Measurements from ENCODE around the gene PKD2L2. TPM values are rescaled to one million over a fixed set of nuclear protein-coding genes. Genes with fewer than 3 reads are reported as not detected.
A peak's percentile ranks its signal among the peaks of the same experiment; 100 is the strongest.
"Not testable (repeated sequence)": the region's sequence is repeated elsewhere in the genome, so short reads cannot be mapped to it uniquely, and the experiment has no call there.

The PKD2L2 gene
- total RNA-seq, 2 donors from 2014 or later, result 0.48 TPM; not detected in 1

GRCh38 chr5:137932800-137933199 is 43.5 kb downstream of the PKD2L2 start:
- no peaks in the 10 kb centered on the region for H3K9me3 Mint-ChIP-seq
- no peak for DNase-seq (ENCODE audit: low spot score in 2 of 2)
- no peak overlapping the region for H3K27ac Mint-ChIP-seq
- peaks cover 0 to 7% of the 10 kb centered on the region in 2 donors for H3K36me3 Mint-ChIP-seq
- ATAC-seq, result no peak

- no peak overlapping the region for H3K27ac Mint-ChIP-seq
- DNase-seq (ENCODE audit: low spot score in 2 of 2), result no peak
- no peak for ATAC-seq
- peaks cover 0 to 7% of the 10 kb centered on the region in 2 donors for H3K36me3 Mint-ChIP-seq
- H3K9me3 Mint-ChIP-seq, result no peaks in the 10 kb centered on the region
Observed at GRCh38 chr5:137933491-137933911, 44.2 kb downstream of the PKD2L2 start.

GRCh38 chr5:137935190-137935589 is 45.9 kb downstream of the PKD2L2 start:
- no peak for ATAC-seq
- Mint-ChIP-seq H3K36me3 (peaks cover 11 to 20% of the 10 kb centered on the region in 2 donors), H3K9me3 (no peaks in the 10 kb centered on the region), H3K27ac (peak overlapping the region in 1 of 2 donors; percentile 35)
- no peak for DNase-seq (ENCODE audit: low spot score in 2 of 2)

GRCh38 chr5:137935694-137936093 is 46.4 kb downstream of the PKD2L2 start:
- no peak for ATAC-seq
- Mint-ChIP-seq H3K9me3 (no peaks in the 10 kb centered on the region), H3K36me3 (peaks cover 11 to 24% of the 10 kb centered on the region in 2 donors), H3K27ac (peak overlapping the region in 1 of 2 donors; percentile 35)
- DNase-seq (ENCODE audit: low spot score in 2 of 2), result no peak

- no peaks in the 10 kb centered on the region for H3K9me3 Mint-ChIP-seq
- peak; percentile 40 to 73 for ATAC-seq
- H3K36me3 Mint-ChIP-seq, result peaks cover 11 to 35% of the 10 kb centered on the region in 2 donors
- no peak for DNase-seq (ENCODE audit: low spot score in 2 of 2)
- H3K27ac Mint-ChIP-seq, result peak overlapping the region; percentile 7 to 83
Observed at GRCh38 chr5:137937994-137938750, 48.9 kb downstream of the PKD2L2 start.

GRCh38 chr5:137938751-137939143 is 49.5 kb downstream of the PKD2L2 start:
- H3K9me3 Mint-ChIP-seq, result no peaks in the 10 kb centered on the region
- ATAC-seq (peak; percentile 74 to 86), DNase-seq (ENCODE audit: low spot score in 2 of 2) (peak in 1 of 2 donors; percentile 5)
- H3K36me3 Mint-ChIP-seq, result peaks cover 11 to 36% of the 10 kb centered on the region in 2 donors
- H3K27ac Mint-ChIP-seq, result peak overlapping the region; percentile 72 to 83

- H3K36me3 Mint-ChIP-seq, result peaks cover 16 to 42% of the 10 kb centered on the region in 2 donors
- H3K27ac Mint-ChIP-seq, result peak overlapping the region; percentile 72 to 83
- H3K9me3 Mint-ChIP-seq, result no peaks in the 10 kb centered on the region
- DNase-seq (ENCODE audit: low spot score in 2 of 2) (peak in 1 of 2 donors; percentile 4), ATAC-seq (peak; percentile 29 to 54)
Observed at GRCh38 chr5:137939331-137939730, 50.1 kb downstream of the PKD2L2 start.

- H3K9me3 Mint-ChIP-seq; DNase-seq (ENCODE audit: low spot score in 2 of 2); H3K27ac Mint-ChIP-seq; ATAC-seq: not testable (repeated sequence)
- peaks cover 19 to 63% of the 10 kb centered on the region in 2 donors for H3K36me3 Mint-ChIP-seq
Observed at GRCh38 chr5:137944280-137944679, 55.0 kb downstream of the PKD2L2 start.

GRCh38 chr5:137945825-137946224 is 56.6 kb downstream of the PKD2L2 start:
- DNase-seq (ENCODE audit: low spot score in 2 of 2) (no peak), ATAC-seq (no peak)
- H3K27ac Mint-ChIP-seq, result no peak overlapping the region
- peaks cover 13 to 50% of the 10 kb centered on the region in 2 donors for H3K36me3 Mint-ChIP-seq
- no peaks in the 10 kb centered on the region for H3K9me3 Mint-ChIP-seq

- Mint-ChIP-seq H3K27ac (no peak overlapping the region), H3K36me3 (peaks cover 0 to 6% of the 10 kb centered on the region in 2 donors), H3K9me3 (no peaks in the 10 kb centered on the region)
- DNase-seq (ENCODE audit: low spot score in 2 of 2) (no peak), ATAC-seq (no peak)
Observed at GRCh38 chr5:137954131-137954879, 65.0 kb downstream of the PKD2L2 start.

GRCh38 chr5:137957948-137958347 is 68.7 kb downstream of the PKD2L2 start:
- no peaks in the 10 kb centered on the region for H3K9me3 Mint-ChIP-seq
- DNase-seq (ENCODE audit: low spot score in 2 of 2) (no peak), ATAC-seq (no peak)
- H3K36me3 Mint-ChIP-seq, result peaks cover 0 to 11% of the 10 kb centered on the region in 2 donors
- H3K27ac Mint-ChIP-seq, result no peak overlapping the region

GRCh38 chr5:137959488-137959887 is 70.2 kb downstream of the PKD2L2 start:
- Mint-ChIP-seq H3K27ac (no peak overlapping the region), H3K36me3 (peaks cover 0 to 12% of the 10 kb centered on the region in 2 donors), H3K9me3 (no peaks in the 10 kb centered on the region)
- ATAC-seq (no peak), DNase-seq (ENCODE audit: low spot score in 2 of 2) (no peak)

GRCh38 chr5:137960141-137960540 is 70.9 kb downstream of the PKD2L2 start:
- ATAC-seq (no peak), DNase-seq (ENCODE audit: low spot score in 2 of 2) (no peak)
- no peak overlapping the region for H3K27ac Mint-ChIP-seq
- no peaks in the 10 kb centered on the region for H3K9me3 Mint-ChIP-seq
- peaks cover 0 to 12% of the 10 kb centered on the region in 2 donors for H3K36me3 Mint-ChIP-seq

- peak overlapping the region; percentile 23 to 33 for H3K27ac Mint-ChIP-seq
Observed at GRCh38 chr5:137960819-137961218, 71.6 kb downstream of the PKD2L2 start.

GRCh38 chr5:137970384-137970783 is 81.1 kb downstream of the PKD2L2 start:
- not testable (repeated sequence) for ATAC-seq; H3K27ac Mint-ChIP-seq; DNase-seq (ENCODE audit: low spot score in 2 of 2); H3K9me3 Mint-ChIP-seq
- peaks cover 14 to 21% of the 10 kb centered on the region in 2 donors for H3K36me3 Mint-ChIP-seq

More at GRCh38 chr5:137960819-137961218, 71.6 kb downstream of the PKD2L2 start:
- ATAC-seq, result no peak
- DNase-seq (ENCODE audit: low spot score in 2 of 2), result no peak
- Mint-ChIP-seq H3K9me3 (no peaks in the 10 kb centered on the region), H3K36me3 (peaks cover 0 to 12% of the 10 kb centered on the region in 2 donors)

- DNase-seq (ENCODE audit: low spot score in 2 of 2) (no peak), ATAC-seq (peak; percentile 49)
- peaks cover 0 to 7% of the 10 kb centered on the region in 2 donors for H3K9me3 Mint-ChIP-seq
- peaks cover 44 to 50% of the 10 kb centered on the region in 2 donors for H3K36me3 Mint-ChIP-seq
- H3K27ac Mint-ChIP-seq, result peak overlapping the region in 1 of 2 donors; percentile 6
Observed at GRCh38 chr5:137975208-137975607, 86.0 kb downstream of the PKD2L2 start.

- peaks cover 8 to 15% of the 10 kb centered on the region in 2 donors for H3K36me3 Mint-ChIP-seq
- H3K27ac Mint-ChIP-seq, result no peak overlapping the region
- ATAC-seq, result no peak
- H3K9me3 Mint-ChIP-seq, result no peaks in the 10 kb centered on the region
- no peak for DNase-seq (ENCODE audit: low spot score in 2 of 2)
Observed at GRCh38 chr5:137989419-137989818, 100.2 kb downstream of the PKD2L2 start.

All from activated naive CD4-positive, alpha-beta T cell treated with anti-CD3 and anti-CD28 coated beads, Interleukin-2, amount 50 U/mL, for 72 hours (primary cell).